ENCODE results near the gene TMPRSS13. TPM values are rescaled to one million over a fixed set of nuclear protein-coding genes. Genes with fewer than 3 reads are reported as not detected.
"Not testable (repeated sequence)": the region's sequence is repeated elsewhere in the genome, so short reads cannot be mapped to it uniquely, and the experiment has no call there.

Gene TMPRSS13
- total and polyA plus RNA-seq, 7 donors, result not detected

DNA sequence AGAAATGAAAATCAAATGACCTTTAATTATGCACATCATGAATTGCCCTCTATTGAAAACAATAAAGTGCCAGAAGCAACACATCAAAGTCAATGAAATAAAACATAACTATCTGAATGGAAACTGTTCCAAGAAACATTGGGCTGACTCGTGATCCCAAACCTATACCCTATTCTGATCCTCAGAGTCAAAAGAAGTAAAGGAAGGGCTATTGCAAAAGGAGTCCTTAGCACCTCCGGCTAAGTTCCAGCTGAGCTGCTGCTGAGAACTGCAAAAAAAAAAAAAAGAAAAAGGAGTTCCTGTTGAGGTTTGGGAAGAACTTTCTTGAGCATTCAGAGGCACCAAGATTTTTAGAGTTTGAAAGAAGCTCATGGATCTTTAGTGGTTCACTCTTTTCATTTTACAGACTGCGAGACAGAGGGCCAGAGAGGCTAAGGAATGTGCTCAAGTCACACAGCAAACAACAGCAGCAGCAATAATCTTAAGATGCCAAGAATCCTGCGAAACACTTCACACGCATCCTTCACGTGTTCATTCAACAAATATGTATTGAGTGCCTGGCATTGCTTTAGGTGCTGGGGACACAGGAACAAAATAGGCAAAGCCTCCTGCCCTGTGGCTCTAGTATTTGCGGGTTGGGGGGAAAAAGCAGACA is 841 bp upstream of the TMPRSS13 start:
- intact Hi-C loops (cut with DNase I), result loop anchor here in 1 of 2 donors (10.0 kb wide), 1 partner anchor 65 kb away; no protein-coding TSS in a partner anchor
- WGBS, 3 donors, result 72 to 86% (median 83%) methylated on average over 7 of the region's 7 CpGs

DNA sequence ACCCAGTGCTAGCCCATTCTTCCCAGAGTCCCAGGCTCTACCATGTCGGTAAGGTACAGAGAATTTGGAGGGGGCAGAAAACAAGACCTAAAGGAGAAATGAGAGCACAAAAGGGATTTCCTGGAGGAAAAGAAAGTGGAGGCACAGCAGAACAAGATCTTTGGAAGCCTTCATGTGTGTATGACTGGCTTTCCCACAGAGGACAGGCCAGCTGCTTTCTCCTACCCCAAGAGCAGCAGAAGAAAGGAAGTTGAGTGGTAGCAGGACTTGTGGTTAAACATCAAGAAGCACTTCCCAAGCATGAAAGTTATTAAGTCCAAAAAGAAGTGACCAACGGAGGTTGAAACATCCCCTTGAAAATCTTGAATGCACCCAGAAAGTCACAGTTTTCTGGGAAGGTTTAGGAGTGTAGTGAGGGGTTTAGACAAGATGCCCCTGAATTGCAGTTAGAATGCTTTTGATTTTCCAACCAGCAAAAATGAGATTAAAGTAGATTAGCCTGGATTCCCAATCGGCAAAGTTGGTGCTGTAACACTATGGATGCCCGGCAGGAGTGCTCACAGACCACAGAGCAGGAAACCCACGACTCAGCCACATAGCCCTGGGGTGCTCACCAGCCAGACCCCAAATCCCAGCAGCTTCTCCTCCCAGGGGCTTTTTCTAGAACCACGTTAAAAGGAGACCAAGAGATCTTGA is 608 bp downstream of the TMPRSS13 start:
- H3K27me3 ChIP-seq (ENCODE audit: insufficient read depth in 3 of 3, low read length in 2 of 3), result no peaks in the 10 kb centered on the region
- H3K27ac ChIP-seq, result no peak overlapping the region
- no peak for ATAC-seq
- H3K4me1 ChIP-seq, result no peaks in the 10 kb centered on the region
- H3K36me3 ChIP-seq (ENCODE audit: insufficient read depth in 1 of 2, low read depth in 1 of 2), result no peaks in the 10 kb centered on the region
- intact Hi-C loops (cut with DNase I), result no loop called here
- no peak overlapping the region for H3K4me3 ChIP-seq
- no peaks in the 10 kb centered on the region for H3K9me3 ChIP-seq
- 64 to 74% (median 73%) methylated on average over 6 of the region's 6 CpGs for WGBS, 3 donors
- TF ChIP-seq, protein P1, sequence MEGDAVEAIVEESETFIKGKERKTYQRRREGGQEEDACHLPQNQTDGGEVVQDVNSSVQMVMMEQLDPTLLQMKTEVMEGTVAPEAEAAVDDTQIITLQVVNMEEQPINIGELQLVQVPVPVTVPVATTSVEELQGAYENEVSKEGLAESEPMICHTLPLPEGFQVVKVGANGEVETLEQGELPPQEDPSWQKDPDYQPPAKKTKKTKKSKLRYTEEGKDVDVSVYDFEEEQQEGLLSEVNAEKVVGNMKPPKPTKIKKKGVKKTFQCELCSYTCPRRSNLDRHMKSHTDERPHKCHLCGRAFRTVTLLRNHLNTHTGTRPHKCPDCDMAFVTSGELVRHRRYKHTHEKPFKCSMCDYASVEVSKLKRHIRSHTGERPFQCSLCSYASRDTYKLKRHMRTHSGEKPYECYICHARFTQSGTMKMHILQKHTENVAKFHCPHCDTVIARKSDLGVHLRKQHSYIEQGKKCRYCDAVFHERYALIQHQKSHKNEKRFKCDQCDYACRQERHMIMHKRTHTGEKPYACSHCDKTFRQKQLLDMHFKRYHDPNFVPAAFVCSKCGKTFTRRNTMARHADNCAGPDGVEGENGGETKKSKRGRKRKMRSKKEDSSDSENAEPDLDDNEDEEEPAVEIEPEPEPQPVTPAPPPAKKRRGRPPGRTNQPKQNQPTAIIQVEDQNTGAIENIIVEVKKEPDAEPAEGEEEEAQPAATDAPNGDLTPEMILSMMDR (IDR thresholded peaks at IDR 0.05), result no peak
- DNase-seq, result no peak

More for the DNA sequence above, 841 bp upstream of the TMPRSS13 start:
- no peak for DNase-seq
- H3K4me3 ChIP-seq, result no peak overlapping the region
- H3K4me1 ChIP-seq, result no peaks in the 10 kb centered on the region
- H3K9me3 ChIP-seq, result no peaks in the 10 kb centered on the region
- TF ChIP-seq, protein P1 (IDR thresholded peaks at IDR 0.05), result no peak
- H3K36me3 ChIP-seq (ENCODE audit: insufficient read depth in 1 of 2, low read depth in 1 of 2), result no peaks in the 10 kb centered on the region
- H3K27me3 ChIP-seq (ENCODE audit: insufficient read depth in 3 of 3, low read length in 2 of 3), result peaks cover 0 to 7% (median 0%) of the 10 kb centered on the region in 3 donors
- no peak overlapping the region for H3K27ac ChIP-seq
- ATAC-seq, result no peak

DNA sequence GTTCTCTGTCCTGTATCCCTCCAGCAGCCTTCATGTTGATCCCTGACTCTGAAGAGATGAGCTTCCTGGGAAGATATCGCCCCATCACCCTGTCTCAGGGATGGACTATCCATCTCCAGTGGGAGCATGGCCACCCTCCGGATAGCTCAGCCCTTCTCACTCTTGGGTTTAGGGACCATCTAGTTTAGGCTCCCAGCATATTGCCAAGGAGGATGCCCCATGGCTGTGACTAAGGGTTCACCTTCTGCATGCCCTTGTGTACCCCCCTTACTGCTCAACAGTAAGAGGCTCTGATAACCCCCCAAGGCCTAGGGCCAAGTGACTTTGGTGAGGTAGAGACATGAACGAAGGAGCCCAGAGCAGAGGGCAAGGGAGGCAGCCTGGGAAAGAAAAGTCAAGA is 1.3 kb downstream of the TMPRSS13 start:
- ATAC-seq, result no peak
- H3K4me3 ChIP-seq, result no peak overlapping the region
- intact Hi-C loops (cut with DNase I), result no loop called here

DNA sequence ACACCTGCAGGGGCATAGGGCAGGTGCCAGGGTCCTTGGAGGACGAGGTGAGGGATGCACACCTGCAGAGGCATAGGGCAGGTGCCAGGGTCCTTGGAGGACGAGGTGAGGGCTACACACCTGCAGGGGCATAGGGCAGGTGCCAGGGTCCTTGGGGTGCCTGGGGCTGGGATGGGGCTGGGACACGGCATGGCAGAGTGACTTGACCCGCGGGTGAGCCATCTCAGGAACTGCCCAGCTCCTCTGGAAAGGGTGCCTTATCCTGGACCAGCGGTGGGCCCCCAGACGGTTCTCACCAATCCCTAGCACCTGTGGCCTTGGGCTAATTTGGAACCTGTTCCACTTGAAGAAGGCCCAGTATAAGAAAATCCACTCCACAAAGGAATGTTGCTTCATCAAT is 3.0 kb downstream of the TMPRSS13 start:
- H3K9me3 ChIP-seq; H3K4me1 ChIP-seq; H3K27me3 ChIP-seq (ENCODE audit: insufficient read depth in 3 of 3, low read length in 2 of 3); H3K4me3 ChIP-seq; intact Hi-C loops (cut with DNase I); H3K36me3 ChIP-seq (ENCODE audit: insufficient read depth in 1 of 2, low read depth in 1 of 2); ATAC-seq; DNase-seq; H3K27ac ChIP-seq: not testable (repeated sequence)
- WGBS, 3 donors, result 75 to 84% (median 77%) methylated on average over 6 to 7 of the region's 7 CpGs

More for the DNA sequence above, 1.3 kb downstream of the TMPRSS13 start:
- 89 to 92% (median 90%) methylated on average over 3 of the region's 3 CpGs for WGBS, 3 donors
- Histone ChIP-seq H3K4me1 (no peaks in the 10 kb centered on the region), H3K36me3 (ENCODE audit: insufficient read depth in 1 of 2, low read depth in 1 of 2) (no peaks in the 10 kb centered on the region), H3K27me3 (ENCODE audit: insufficient read depth in 3 of 3, low read length in 2 of 3) (no peaks in the 10 kb centered on the region), H3K27ac (no peak overlapping the region), H3K9me3 (no peaks in the 10 kb centered on the region)
- DNase-seq, result no peak
- TF ChIP-seq, protein P1 (IDR thresholded peaks at IDR 0.05), result no peak

DNA sequence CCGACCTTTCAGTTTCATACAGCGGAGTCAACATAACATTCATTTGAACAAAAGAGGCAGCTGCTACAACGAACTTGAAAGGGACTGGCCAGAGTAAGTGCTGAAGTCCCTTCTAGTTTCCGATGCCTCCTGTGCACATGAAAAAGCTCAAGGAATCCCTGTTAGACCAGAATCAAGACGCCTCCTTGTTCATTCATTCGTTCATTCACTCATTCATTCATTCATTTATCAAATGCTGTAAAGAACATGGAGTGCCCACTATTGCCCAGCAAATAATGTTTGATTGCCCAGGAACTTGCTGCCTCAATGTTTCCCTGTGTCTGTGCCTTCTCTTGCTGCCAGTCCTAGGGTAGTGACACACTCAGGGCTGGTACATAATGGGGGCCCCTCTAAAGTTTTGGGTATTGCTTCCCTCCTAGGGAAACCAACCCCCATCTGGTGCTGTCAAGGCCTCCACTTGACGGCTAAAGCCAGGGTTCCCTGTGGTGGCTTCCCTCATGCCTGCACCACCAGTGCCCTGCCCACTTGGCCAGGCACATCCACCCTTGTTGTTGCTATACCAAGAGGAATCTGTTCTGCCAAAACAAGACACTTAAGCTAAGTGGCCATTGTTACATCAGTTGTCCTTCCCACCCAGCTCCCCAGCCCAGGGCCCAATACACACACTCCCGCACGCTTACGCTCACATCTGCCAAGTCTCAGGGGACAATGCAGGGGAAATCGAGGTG is 3.8 kb downstream of the TMPRSS13 start:
- ATAC-seq (no peak), DNase-seq (no peak)

More for the DNA sequence above, 3.8 kb downstream of the TMPRSS13 start:
- no peaks in the 10 kb centered on the region for H3K9me3 ChIP-seq
- H3K27ac ChIP-seq, result no peak overlapping the region
- no peaks in the 10 kb centered on the region for H3K4me1 ChIP-seq
- H3K4me3 ChIP-seq, result no peak overlapping the region
- no peaks in the 10 kb centered on the region for H3K27me3 ChIP-seq (ENCODE audit: insufficient read depth in 3 of 3, low read length in 2 of 3)
- WGBS, 3 donors, result 76 to 84% (median 79%) methylated on average over 11 of the region's 11 CpGs
- TF ChIP-seq, protein P1 (IDR thresholded peaks at IDR 0.05), result no peak
- intact Hi-C loops (cut with DNase I), result no loop called here
- no peaks in the 10 kb centered on the region for H3K36me3 ChIP-seq (ENCODE audit: insufficient read depth in 1 of 2, low read depth in 1 of 2)

Measured in psoas muscle (tissue), 8 donors.